GM18499 (cell line): Measurements from ENCODE around the gene TOLLIP.
"Not testable (repeated sequence)": the region's sequence is repeated elsewhere in the genome, so short reads cannot be mapped to it uniquely, and the experiment has no call there.

ENCODE experiments used
- ATAC-seq: cut with Tn5 transposase; IDR thresholded peaks from one replicate; pipeline ENCODE4 v1.9.1; 2021; ENCODE audit warnings: moderate number of reproducible peaks; ENCODE audit not compliant: insufficient read depth, unreplicated experiment

Gene TOLLIP

GRCh38 chr11:1252371-1253102 is 56.9 kb downstream of the TOLLIP start:
- no peak for ATAC-seq

GRCh38 chr11:1251236-1251770 is 58.1 kb downstream of the TOLLIP start:
- ATAC-seq, result no peak

- ATAC-seq, result not testable (repeated sequence)
Observed at GRCh38 chr11:1250411-1250810, 59.0 kb downstream of the TOLLIP start.

- ATAC-seq, result not testable (repeated sequence)
Observed at GRCh38 chr11:1248951-1249350, 60.5 kb downstream of the TOLLIP start.

- not testable (repeated sequence) for ATAC-seq
Observed at GRCh38 chr11:1247026-1247425, 62.4 kb downstream of the TOLLIP start.

- ATAC-seq, result not testable (repeated sequence)
Observed at GRCh38 chr11:1246301-1246700, 63.1 kb downstream of the TOLLIP start.

GRCh38 chr11:1245717-1246116 is 63.7 kb downstream of the TOLLIP start:
- not testable (repeated sequence) for ATAC-seq

GRCh38 chr11:1244557-1244956 is 64.9 kb downstream of the TOLLIP start:
- not testable (repeated sequence) for ATAC-seq

- ATAC-seq, result not testable (repeated sequence)
Observed at GRCh38 chr11:1243521-1243920, 65.9 kb downstream of the TOLLIP start.

GRCh38 chr11:1242751-1243150 is 66.7 kb downstream of the TOLLIP start:
- ATAC-seq, result not testable (repeated sequence)

- no peak for ATAC-seq
Observed at GRCh38 chr11:1242289-1242688, 67.1 kb downstream of the TOLLIP start.

- no peak for ATAC-seq
Observed at GRCh38 chr11:1241706-1242105, 67.7 kb downstream of the TOLLIP start.

GRCh38 chr11:1240771-1241170 is 68.7 kb downstream of the TOLLIP start:
- ATAC-seq, result no peak

GRCh38 chr11:1239596-1240205 is 69.7 kb downstream of the TOLLIP start:
- ATAC-seq, result no peak

- ATAC-seq, result no peak
Observed at GRCh38 chr11:1238767-1239595, 70.5 kb downstream of the TOLLIP start.

- no peak for ATAC-seq
Observed at GRCh38 chr11:1237851-1238250, 71.6 kb downstream of the TOLLIP start.

- ATAC-seq, result no peak
Observed at GRCh38 chr11:1237128-1237580, 72.3 kb downstream of the TOLLIP start.

- no peak for ATAC-seq
Observed at GRCh38 chr11:1236316-1237127, 72.9 kb downstream of the TOLLIP start.

GRCh38 chr11:1235901-1236315 is 73.5 kb downstream of the TOLLIP start:
- ATAC-seq, result no peak
